ENCODE measurements around the gene SCML1.

DNA sequence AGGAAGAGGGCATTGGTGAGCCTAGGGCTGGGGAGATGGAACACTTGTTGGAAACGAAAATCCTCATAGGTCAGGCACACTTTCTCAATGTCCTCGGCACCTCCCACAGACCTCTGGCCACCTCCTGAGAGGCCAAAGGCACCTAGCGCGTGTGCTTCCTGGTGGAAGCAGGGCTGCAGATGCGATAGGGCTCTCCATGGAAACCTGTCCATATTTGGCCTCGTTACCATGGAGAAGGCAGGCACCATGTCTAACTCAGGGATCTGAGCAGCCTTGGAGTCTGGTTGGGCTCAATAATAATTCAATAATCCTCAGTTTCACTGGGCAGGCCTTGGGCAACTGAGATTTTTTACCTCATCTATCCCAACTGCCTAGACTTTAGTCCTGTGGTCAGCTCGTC lies 65.5 kb downstream of the SCML1 start:
- TF ChIP-seq POLR2AphosphoS5 (IDR thresholded peaks at IDR 0.05; ENCODE audit: low read depth, low read length) = no peak
- no peak for TF ChIP-seq EZH2phosphoT487 (IDR thresholded peaks at IDR 0.05; ENCODE audit: borderline replicate concordance, low read depth)
- TF ChIP-seq, protein P1, sequence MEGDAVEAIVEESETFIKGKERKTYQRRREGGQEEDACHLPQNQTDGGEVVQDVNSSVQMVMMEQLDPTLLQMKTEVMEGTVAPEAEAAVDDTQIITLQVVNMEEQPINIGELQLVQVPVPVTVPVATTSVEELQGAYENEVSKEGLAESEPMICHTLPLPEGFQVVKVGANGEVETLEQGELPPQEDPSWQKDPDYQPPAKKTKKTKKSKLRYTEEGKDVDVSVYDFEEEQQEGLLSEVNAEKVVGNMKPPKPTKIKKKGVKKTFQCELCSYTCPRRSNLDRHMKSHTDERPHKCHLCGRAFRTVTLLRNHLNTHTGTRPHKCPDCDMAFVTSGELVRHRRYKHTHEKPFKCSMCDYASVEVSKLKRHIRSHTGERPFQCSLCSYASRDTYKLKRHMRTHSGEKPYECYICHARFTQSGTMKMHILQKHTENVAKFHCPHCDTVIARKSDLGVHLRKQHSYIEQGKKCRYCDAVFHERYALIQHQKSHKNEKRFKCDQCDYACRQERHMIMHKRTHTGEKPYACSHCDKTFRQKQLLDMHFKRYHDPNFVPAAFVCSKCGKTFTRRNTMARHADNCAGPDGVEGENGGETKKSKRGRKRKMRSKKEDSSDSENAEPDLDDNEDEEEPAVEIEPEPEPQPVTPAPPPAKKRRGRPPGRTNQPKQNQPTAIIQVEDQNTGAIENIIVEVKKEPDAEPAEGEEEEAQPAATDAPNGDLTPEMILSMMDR (IDR thresholded peaks at IDR 0.05) = no peak
- TF ChIP-seq TCF12 (IDR thresholded peaks at IDR 0.05) = no peak

All from SK-N-SH (cell line).